Osteocyte (in vitro differentiated cells): ENCODE measurements around the gene NRG3. TPM values are rescaled to one million over a fixed set of nuclear protein-coding genes. Genes with fewer than 3 reads are reported as not detected.

Experiments
- DNase-seq: peaks from one replicate; pipeline ENCODE4 v3.0.0; 2021; ENCODE audit warnings: mixed read lengths; ENCODE audit not compliant: unreplicated experiment; ENCODE audit errors: extremely low spot score
- H3K27ac Mint-ChIP-seq: one replicate; pipeline ENCODE4 v1.8.0; 2021; ENCODE audit warnings: mild to moderate bottlenecking, mixed read lengths; ENCODE audit not compliant: unreplicated experiment
- H3K27me3 Mint-ChIP-seq: one replicate; pipeline ENCODE4 v1.8.0; 2021; ENCODE audit warnings: mixed read lengths; ENCODE audit not compliant: unreplicated experiment
- H3K36me3 Mint-ChIP-seq: one replicate; pipeline ENCODE4 v1.8.0; 2021; ENCODE audit warnings: mixed read lengths; ENCODE audit not compliant: unreplicated experiment
- H3K4me1 Mint-ChIP-seq: one replicate; pipeline ENCODE4 v1.8.0; 2021; ENCODE audit warnings: mixed read lengths; ENCODE audit not compliant: unreplicated experiment
- H3K4me3 Mint-ChIP-seq: one replicate; pipeline ENCODE4 v1.8.0; 2021; ENCODE audit warnings: mild to moderate bottlenecking, moderate library complexity, mixed read lengths; ENCODE audit not compliant: unreplicated experiment
- H3K9me3 Mint-ChIP-seq: one replicate; pipeline ENCODE4 v1.8.0; 2021; ENCODE audit warnings: mixed read lengths; ENCODE audit not compliant: unreplicated experiment
- total RNA-seq: library from RNA; stranded (reverse); gene quantifications from 2 replicates; pipeline ENCODE4 v1.2.1, GENCODE V29; 2021
- TF ChIP-seq, protein P1 (sequence below): fragments of 200-600 bp; sonication (generic); IDR thresholded peaks from 2 replicates; pipeline ENCODE4 v1.5.0; 2021; ENCODE audit warnings: antibody characterized with exemption, mild to moderate bottlenecking, moderate library complexity

NRG3 gene
- total RNA-seq, 1 donor from 2014 or later, result not detected

DNA sequence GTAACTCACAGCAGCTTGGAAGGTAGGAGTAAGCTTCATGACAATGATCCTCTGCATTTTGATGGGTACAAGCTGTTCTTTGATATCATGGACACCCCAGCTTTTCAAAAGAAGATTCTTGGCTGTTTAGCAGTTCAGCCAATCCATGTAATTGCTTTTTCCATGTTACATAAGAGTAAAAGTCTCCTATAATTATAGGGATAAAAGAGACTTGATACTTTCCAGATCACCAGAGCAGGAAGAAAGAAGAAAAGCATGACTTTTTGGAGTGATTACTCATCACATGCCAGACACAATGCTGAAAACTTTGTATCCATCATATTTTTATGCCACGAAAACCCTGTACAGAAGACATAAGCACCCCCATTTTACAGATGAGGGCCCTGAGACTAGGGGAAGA lies 1049.7 kb downstream of the NRG3 start:
- Mint-ChIP-seq H3K4me3 (no peak overlapping the region), H3K9me3 (peaks cover 4% of the 10 kb centered on the region), H3K36me3 (no peaks in the 10 kb centered on the region), H3K27ac (no peak overlapping the region), H3K4me1 (no peaks in the 10 kb centered on the region), H3K27me3 (no peaks in the 10 kb centered on the region)
- no peak for DNase-seq
- TF ChIP-seq, protein P1, sequence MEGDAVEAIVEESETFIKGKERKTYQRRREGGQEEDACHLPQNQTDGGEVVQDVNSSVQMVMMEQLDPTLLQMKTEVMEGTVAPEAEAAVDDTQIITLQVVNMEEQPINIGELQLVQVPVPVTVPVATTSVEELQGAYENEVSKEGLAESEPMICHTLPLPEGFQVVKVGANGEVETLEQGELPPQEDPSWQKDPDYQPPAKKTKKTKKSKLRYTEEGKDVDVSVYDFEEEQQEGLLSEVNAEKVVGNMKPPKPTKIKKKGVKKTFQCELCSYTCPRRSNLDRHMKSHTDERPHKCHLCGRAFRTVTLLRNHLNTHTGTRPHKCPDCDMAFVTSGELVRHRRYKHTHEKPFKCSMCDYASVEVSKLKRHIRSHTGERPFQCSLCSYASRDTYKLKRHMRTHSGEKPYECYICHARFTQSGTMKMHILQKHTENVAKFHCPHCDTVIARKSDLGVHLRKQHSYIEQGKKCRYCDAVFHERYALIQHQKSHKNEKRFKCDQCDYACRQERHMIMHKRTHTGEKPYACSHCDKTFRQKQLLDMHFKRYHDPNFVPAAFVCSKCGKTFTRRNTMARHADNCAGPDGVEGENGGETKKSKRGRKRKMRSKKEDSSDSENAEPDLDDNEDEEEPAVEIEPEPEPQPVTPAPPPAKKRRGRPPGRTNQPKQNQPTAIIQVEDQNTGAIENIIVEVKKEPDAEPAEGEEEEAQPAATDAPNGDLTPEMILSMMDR, result no peak

DNA sequence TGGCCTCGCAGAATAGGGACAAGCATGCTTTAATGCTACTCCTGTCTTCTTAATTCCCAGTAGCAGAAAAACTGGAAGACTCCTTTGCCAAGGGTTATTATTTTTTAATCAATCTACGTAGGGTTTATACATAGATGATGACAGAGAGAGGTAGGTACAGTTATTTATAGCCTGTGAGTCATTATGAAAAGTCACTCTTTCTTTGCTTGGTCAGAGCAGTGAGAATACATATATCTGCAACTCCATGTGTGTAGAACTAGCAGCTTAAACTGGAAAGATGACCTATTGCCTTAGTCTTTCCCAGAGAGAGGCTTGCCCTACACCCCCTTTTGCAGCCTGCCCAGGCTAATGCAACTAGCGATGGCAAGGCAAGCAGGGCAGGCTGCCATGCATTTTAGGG lies 1050.6 kb downstream of the NRG3 start:
- TF ChIP-seq, protein P1, result no peak
- H3K27ac Mint-ChIP-seq, result no peak overlapping the region
- H3K4me3 Mint-ChIP-seq, result no peak overlapping the region
- H3K9me3 Mint-ChIP-seq, result peaks cover 4% of the 10 kb centered on the region
- no peaks in the 10 kb centered on the region for H3K4me1 Mint-ChIP-seq
- H3K36me3 Mint-ChIP-seq, result no peaks in the 10 kb centered on the region
- DNase-seq, result no peak
- no peaks in the 10 kb centered on the region for H3K27me3 Mint-ChIP-seq

DNA sequence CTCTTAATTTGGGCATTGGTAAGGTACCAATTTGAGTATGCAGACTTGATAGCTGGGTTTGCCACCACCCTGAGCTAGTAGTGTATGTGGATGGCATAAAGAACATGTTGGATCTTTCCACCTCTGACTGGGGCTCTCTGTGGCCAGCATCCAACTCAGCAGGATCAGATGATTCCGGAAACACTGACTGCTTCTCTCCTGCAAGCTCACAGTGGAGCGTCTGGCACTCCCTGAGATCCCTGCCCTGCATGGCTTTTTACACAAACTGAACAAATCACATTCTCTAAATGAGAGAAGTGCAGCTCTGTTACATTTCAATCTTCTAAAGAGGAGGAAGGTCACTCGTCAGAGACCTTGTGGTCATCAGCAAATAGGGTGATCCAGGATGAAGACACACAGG lies 1057.5 kb downstream of the NRG3 start:
- no peak for DNase-seq
- H3K36me3 Mint-ChIP-seq, result no peaks in the 10 kb centered on the region
- H3K4me3 Mint-ChIP-seq, result no peak overlapping the region
- TF ChIP-seq, protein P1, result no peak
- H3K9me3 Mint-ChIP-seq, result peaks cover 4% of the 10 kb centered on the region
- H3K27me3 Mint-ChIP-seq, result peaks cover 9% of the 10 kb centered on the region
- H3K27ac Mint-ChIP-seq, result no peak overlapping the region
- H3K4me1 Mint-ChIP-seq, result peaks cover 2% of the 10 kb centered on the region

DNA sequence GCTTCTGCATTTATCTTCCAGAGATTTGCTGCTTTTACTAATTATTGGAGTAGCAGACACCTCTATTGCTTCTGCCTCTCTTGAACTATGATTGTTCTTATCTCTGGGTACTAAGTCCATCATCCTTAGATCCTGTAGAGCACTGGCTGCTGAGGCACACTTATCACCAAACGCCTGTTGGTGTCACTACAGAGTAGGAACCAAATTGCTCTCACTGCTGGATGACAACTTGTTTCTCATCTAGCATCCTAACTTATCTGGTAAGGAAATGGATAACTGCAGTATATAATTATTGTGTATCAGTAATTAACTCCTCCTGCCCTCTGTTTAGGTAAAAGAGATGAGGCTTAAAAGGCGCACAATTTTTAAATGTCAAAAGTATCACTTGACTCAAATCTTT lies 1059.4 kb downstream of the NRG3 start:
- TF ChIP-seq, protein P1, result peak; percentile 47
- Mint-ChIP-seq H3K9me3 (no peaks in the 10 kb centered on the region), H3K4me1 (peaks cover 2% of the 10 kb centered on the region), H3K4me3 (no peak overlapping the region), H3K27me3 (peaks cover 9% of the 10 kb centered on the region), H3K36me3 (no peaks in the 10 kb centered on the region), H3K27ac (no peak overlapping the region)
- DNase-seq, result no peak

DNA sequence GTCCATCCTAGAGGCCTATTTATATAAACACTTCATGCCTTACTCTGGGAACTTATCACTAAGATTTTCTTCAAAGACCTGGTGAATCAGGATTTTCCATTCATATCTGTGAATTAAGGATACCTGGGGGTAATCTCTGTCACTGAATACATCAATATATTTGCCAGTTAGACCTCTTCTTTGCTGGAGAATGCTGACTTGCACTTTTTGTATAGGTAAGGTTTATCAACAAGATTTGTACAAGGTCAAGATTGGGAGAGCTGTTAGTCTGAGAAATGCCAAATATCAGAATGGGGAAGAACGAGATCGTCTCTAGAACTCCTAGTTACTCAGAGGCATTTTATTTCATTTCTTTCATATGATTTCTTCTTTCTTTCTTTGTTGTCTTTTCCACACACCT lies 1060.0 kb downstream of the NRG3 start:
- Mint-ChIP-seq H3K36me3 (no peaks in the 10 kb centered on the region), H3K4me1 (peaks cover 2% of the 10 kb centered on the region), H3K27ac (no peak overlapping the region), H3K27me3 (peaks cover 9% of the 10 kb centered on the region), H3K4me3 (no peak overlapping the region), H3K9me3 (no peaks in the 10 kb centered on the region)
- no peak for DNase-seq
- TF ChIP-seq, protein P1, result no peak
